K562 (cell line): ENCODE data around the gene PPP1R16B. TPM values are rescaled to one million over a fixed set of nuclear protein-coding genes. Genes with fewer than 3 reads are reported as not detected.

Experiments used
- CBFA2T3 ChIP-seq: fragments of 450-650 bp; IDR thresholded peaks from 2 replicates; pipeline ENCODE4 v1.6.1; 2017
- CBFB ChIP-seq: sonication (generic); formaldehyde crosslinking; IDR thresholded peaks from 2 replicates; pipeline ENCODE4 v1.4.0; 2020; ENCODE audit warnings: mild to moderate bottlenecking, missing genetic modification reagents
- E4F1 ChIP-seq: fragments of 250-450 bp; sonication (Bioruptor Pico); IDR thresholded peaks from 2 replicates; pipeline ENCODE4 v1.5.0; 2021; ENCODE audit warnings: mild to moderate bottlenecking, borderline replicate concordance
- ESRRA ChIP-seq: fragments of 450-650 bp; IDR thresholded peaks from 2 replicates; pipeline ENCODE4 v1.6.1; 2014; ENCODE audit warnings: low read depth, mild to moderate bottlenecking, moderate library complexity, borderline replicate concordance
- NFIC ChIP-seq: fragments of 450-650 bp; IDR thresholded peaks from 2 replicates; pipeline ENCODE4 v1.6.1; 2017; ENCODE audit warnings: mild to moderate bottlenecking, inconsistent platforms
- POLR2G ChIP-seq: fragments of 200-400 bp; formaldehyde crosslinking; IDR thresholded peaks from 2 replicates; pipeline ENCODE4 v1.6.1; 2017; ENCODE audit warnings: low read depth, mild to moderate bottlenecking, antibody characterized with exemption, low read length, moderate library complexity
- VEZF1 ChIP-seq: fragments of 200-800 bp; sonication (Bioruptor generic); IDR thresholded peaks from 2 replicates; pipeline ENCODE4 v1.6.1; 2017; ENCODE audit warnings: missing genetic modification characterization, missing compliant biosample characterization
- polyA plus RNA-seq, 8 experiments: library from polyadenylated mRNA; depleted of rRNA in 4 of 8; stranded (reverse) in 5 of 8; unstranded in 3 of 8; fragments of >200 nt; fragmentation: Nextera tagmentation in 2 of 8; fragmentation: Illumina TruSeq in 1 of 8; extraction: Ambion mirVana in 2 of 8; extraction: Trizol in 1 of 8; gene quantifications; 2 replicates each; pipeline versions ENCODE4 v1.2.1 to v1.2.3, GENCODE V29; 2011 to 2014; ENCODE audit warnings: inconsistent platforms in 1 of 8, missing spikeins in 1 of 8
- total RNA-seq, 7 experiments: library from RNA; depleted of rRNA in 6 of 7; stranded (reverse); fragments of >200 nt in 6 of 7; fragmentation: Illumina TruSeq in 2 of 7; extraction: Trizol in 2 of 7; gene quantifications; 2 replicates each; pipeline versions ENCODE4 v1.2.1 to v1.2.3, GENCODE V29; 2011 to 2021; ENCODE audit warnings: low replicate concordance in 1 of 7
- TF ChIP-seq, protein P1 (sequence below), 2 experiments: IDR thresholded peaks; 2 replicates each; pipeline ENCODE4 v1.6.1; 2011; ENCODE audit warnings: borderline replicate concordance in 1 of 2, control low read depth in 1 of 2, low read depth in 1 of 2, low read length in 1 of 2, mild to moderate bottlenecking in 1 of 2, mixed read lengths in 1 of 2, moderate library complexity in 1 of 2; ENCODE audit not compliant: insufficient read depth in 1 of 2, insufficient read length in 1 of 2, poor library complexity in 1 of 2, severe bottlenecking in 1 of 2; ENCODE audit errors: extremely low read depth in 1 of 2
- TF ChIP-seq, protein P2 (sequence below): fragments of 450-650 bp; IDR thresholded peaks from 2 replicates; pipeline ENCODE4 v1.6.1; 2016; ENCODE audit warnings: mild to moderate bottlenecking, moderate library complexity

Gene PPP1R16B
- total and polyA plus RNA-seq, 9 of the 15 experiments (the other 6 are each of a cell fraction or from before 2014, with no cell fraction given), result 1.5 to 11.5 (median 6.8) TPM

DNA sequence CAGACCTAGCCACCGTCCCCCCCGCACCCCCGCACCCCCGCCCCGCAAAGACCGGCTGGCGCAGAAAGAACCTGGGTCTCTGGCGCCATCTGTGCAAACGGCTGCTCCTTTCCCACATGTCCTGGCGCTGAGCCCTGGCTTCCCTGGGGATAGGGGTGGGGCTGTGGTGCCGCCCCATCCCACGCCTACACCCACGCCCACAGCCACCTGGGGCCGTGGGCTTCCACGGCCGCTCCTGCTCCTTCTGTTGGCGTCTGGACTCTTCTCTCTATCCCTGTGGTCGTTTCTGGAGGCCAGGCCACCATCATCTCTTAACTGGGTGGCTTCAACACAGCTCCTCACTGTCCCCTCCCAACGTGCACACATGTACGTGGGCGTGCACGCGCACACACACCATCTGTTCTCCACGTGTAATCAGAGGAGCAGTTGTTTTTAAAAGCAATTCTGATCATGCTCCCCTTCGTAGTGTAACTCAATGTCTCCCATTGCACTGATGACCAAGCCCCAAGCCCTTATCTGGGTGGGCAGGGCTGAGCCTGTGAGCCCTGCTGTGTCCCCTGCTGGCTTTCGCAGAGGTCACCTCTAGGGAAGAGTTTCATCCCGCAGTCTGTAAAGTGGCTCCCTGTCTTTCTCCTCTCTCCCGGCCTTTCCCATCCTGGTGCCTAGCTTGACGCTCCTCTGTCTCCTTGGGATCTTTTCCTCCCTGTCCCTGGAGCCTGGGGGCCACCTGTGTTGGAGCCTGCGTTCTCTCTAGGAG lies 88.8 kb downstream of the PPP1R16B start (continued):
- TF ChIP-seq, protein P1, sequence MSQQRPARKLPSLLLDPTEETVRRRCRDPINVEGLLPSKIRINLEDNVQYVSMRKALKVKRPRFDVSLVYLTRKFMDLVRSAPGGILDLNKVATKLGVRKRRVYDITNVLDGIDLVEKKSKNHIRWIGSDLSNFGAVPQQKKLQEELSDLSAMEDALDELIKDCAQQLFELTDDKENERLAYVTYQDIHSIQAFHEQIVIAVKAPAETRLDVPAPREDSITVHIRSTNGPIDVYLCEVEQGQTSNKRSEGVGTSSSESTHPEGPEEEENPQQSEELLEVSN (IDR thresholded peaks at IDR 0.05; ENCODE audit: borderline replicate concordance in 1 of 2, extremely low read depth in 1 of 2, insufficient read depth in 1 of 2, insufficient read length in 1 of 2, low read depth in 1 of 2, low read length in 1 of 2, poor library complexity in 1 of 2, severe bottlenecking in 1 of 2), result peak in 1 of 2 experiments; percentile 48
- TF ChIP-seq VEZF1 (CRISPR knock-in tag) (peak; percentile 30; the same call in 1 of the 2 replicates), POLR2G (0 out of 2 replicates have a peak, but pooled peaks have one; percentile 4), E4F1 (no peak), NFIC (0 out of 2 replicates have a peak, but pooled peaks have one; percentile 48), CBFA2T3 (peak; percentile 51), CBFB (CRISPR knock-in tag) (0 out of 2 replicates have a peak, but pooled peaks have one; percentile 27), ESRRA (peak; percentile 81)
- TF ChIP-seq, protein P2, sequence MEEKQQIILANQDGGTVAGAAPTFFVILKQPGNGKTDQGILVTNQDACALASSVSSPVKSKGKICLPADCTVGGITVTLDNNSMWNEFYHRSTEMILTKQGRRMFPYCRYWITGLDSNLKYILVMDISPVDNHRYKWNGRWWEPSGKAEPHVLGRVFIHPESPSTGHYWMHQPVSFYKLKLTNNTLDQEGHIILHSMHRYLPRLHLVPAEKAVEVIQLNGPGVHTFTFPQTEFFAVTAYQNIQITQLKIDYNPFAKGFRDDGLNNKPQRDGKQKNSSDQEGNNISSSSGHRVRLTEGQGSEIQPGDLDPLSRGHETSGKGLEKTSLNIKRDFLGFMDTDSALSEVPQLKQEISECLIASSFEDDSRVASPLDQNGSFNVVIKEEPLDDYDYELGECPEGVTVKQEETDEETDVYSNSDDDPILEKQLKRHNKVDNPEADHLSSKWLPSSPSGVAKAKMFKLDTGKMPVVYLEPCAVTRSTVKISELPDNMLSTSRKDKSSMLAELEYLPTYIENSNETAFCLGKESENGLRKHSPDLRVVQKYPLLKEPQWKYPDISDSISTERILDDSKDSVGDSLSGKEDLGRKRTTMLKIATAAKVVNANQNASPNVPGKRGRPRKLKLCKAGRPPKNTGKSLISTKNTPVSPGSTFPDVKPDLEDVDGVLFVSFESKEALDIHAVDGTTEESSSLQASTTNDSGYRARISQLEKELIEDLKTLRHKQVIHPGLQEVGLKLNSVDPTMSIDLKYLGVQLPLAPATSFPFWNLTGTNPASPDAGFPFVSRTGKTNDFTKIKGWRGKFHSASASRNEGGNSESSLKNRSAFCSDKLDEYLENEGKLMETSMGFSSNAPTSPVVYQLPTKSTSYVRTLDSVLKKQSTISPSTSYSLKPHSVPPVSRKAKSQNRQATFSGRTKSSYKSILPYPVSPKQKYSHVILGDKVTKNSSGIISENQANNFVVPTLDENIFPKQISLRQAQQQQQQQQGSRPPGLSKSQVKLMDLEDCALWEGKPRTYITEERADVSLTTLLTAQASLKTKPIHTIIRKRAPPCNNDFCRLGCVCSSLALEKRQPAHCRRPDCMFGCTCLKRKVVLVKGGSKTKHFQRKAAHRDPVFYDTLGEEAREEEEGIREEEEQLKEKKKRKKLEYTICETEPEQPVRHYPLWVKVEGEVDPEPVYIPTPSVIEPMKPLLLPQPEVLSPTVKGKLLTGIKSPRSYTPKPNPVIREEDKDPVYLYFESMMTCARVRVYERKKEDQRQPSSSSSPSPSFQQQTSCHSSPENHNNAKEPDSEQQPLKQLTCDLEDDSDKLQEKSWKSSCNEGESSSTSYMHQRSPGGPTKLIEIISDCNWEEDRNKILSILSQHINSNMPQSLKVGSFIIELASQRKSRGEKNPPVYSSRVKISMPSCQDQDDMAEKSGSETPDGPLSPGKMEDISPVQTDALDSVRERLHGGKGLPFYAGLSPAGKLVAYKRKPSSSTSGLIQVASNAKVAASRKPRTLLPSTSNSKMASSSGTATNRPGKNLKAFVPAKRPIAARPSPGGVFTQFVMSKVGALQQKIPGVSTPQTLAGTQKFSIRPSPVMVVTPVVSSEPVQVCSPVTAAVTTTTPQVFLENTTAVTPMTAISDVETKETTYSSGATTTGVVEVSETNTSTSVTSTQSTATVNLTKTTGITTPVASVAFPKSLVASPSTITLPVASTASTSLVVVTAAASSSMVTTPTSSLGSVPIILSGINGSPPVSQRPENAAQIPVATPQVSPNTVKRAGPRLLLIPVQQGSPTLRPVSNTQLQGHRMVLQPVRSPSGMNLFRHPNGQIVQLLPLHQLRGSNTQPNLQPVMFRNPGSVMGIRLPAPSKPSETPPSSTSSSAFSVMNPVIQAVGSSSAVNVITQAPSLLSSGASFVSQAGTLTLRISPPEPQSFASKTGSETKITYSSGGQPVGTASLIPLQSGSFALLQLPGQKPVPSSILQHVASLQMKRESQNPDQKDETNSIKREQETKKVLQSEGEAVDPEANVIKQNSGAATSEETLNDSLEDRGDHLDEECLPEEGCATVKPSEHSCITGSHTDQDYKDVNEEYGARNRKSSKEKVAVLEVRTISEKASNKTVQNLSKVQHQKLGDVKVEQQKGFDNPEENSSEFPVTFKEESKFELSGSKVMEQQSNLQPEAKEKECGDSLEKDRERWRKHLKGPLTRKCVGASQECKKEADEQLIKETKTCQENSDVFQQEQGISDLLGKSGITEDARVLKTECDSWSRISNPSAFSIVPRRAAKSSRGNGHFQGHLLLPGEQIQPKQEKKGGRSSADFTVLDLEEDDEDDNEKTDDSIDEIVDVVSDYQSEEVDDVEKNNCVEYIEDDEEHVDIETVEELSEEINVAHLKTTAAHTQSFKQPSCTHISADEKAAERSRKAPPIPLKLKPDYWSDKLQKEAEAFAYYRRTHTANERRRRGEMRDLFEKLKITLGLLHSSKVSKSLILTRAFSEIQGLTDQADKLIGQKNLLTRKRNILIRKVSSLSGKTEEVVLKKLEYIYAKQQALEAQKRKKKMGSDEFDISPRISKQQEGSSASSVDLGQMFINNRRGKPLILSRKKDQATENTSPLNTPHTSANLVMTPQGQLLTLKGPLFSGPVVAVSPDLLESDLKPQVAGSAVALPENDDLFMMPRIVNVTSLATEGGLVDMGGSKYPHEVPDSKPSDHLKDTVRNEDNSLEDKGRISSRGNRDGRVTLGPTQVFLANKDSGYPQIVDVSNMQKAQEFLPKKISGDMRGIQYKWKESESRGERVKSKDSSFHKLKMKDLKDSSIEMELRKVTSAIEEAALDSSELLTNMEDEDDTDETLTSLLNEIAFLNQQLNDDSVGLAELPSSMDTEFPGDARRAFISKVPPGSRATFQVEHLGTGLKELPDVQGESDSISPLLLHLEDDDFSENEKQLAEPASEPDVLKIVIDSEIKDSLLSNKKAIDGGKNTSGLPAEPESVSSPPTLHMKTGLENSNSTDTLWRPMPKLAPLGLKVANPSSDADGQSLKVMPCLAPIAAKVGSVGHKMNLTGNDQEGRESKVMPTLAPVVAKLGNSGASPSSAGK, result peak; percentile 54; the same call in 1 of the 2 replicates
